CD14-positive monocyte (primary cell): ENCODE data around the gene CEP131. TPM values are rescaled to one million over a fixed set of nuclear protein-coding genes. Genes with fewer than 3 reads are reported as not detected.
A peak's percentile ranks its signal among the peaks of the same experiment; 100 is the strongest.

ENCODE experiments used
- DNase-seq, 3 donors: peaks; one replicate each; pipeline ENCODE4 v3.0.0-alpha.2; 2011 to 2022
- H2AFZ ChIP-seq: 2 replicates; pipeline ENCODE4 v1.6.0; 2012; ENCODE audit warnings: mild to moderate bottlenecking, low read depth, low read length, inconsistent platforms; ENCODE audit not compliant: insufficient read depth, poor library complexity, severe bottlenecking
- H3K27ac ChIP-seq, 2 donors: 1 replicate in 1 of 2; 2 replicates in 1 of 2; pipeline ENCODE4 v1.5.1; 2012 to 2013; ENCODE audit warnings: low read length in 2 of 2, control low read depth in 1 of 2, inconsistent platforms in 1 of 2, low read depth in 1 of 2, mild to moderate bottlenecking in 1 of 2
- H3K27me3 ChIP-seq, 2 donors: one replicate each; pipeline versions ENCODE4 v1.6.0 to v1.6.1; 2011 to 2013; ENCODE audit warnings: low read length in 2 of 2; ENCODE audit not compliant: control insufficient read depth in 2 of 2, insufficient read depth in 2 of 2
- H3K36me3 ChIP-seq, 2 donors: replicated peaks in 1 of 2; 1 replicate in 1 of 2; 2 replicates in 1 of 2; pipeline versions ENCODE4 v1.5.1 to v1.6.1; 2012 to 2013; ENCODE audit warnings: low read length in 2 of 2, control low read depth in 1 of 2, inconsistent platforms in 1 of 2, mild to moderate bottlenecking in 1 of 2; ENCODE audit not compliant: insufficient read depth in 2 of 2, control insufficient read depth in 1 of 2
- H3K4me1 ChIP-seq, 2 donors: 1 replicate in 1 of 2; 2 replicates in 1 of 2; pipeline versions ENCODE4 v1.5.1 to v1.6.1; 2012 to 2013; ENCODE audit warnings: low read length in 2 of 2, control low read depth in 1 of 2, inconsistent platforms in 1 of 2, mild to moderate bottlenecking in 1 of 2, moderate library complexity in 1 of 2; ENCODE audit not compliant: insufficient read depth in 2 of 2, control insufficient read depth in 1 of 2
- H3K4me2 ChIP-seq: replicated peaks from 2 replicates; pipeline ENCODE3; 2012; ENCODE audit warnings: low read length, moderate library complexity, mild to moderate bottlenecking; ENCODE audit not compliant: poor library complexity, severe bottlenecking; ENCODE audit errors: extremely low read depth
- H3K4me3 ChIP-seq, 3 experiments: fragments of 200-600 bp in 1 of 3; sonication (generic) in 1 of 3; replicated peaks in 1 of 3; 1 replicate in 2 of 3; 2 replicates in 1 of 3; pipeline ENCODE4 v1.5.1; 2011 to 2013; ENCODE audit warnings: low read length in 3 of 3, mild to moderate bottlenecking in 3 of 3, control low read depth in 2 of 3, low read depth in 2 of 3, inconsistent platforms in 1 of 3, moderate library complexity in 1 of 3
- H3K79me2 ChIP-seq: 2 replicates; pipeline ENCODE4 v1.6.0; 2012; ENCODE audit warnings: mild to moderate bottlenecking, control low read depth, inconsistent platforms, low read length, moderate library complexity; ENCODE audit not compliant: insufficient read depth
- H3K9ac ChIP-seq: 2 replicates; pipeline ENCODE4 v1.6.0; 2017; ENCODE audit warnings: low read length, mild to moderate bottlenecking; ENCODE audit not compliant: insufficient read depth, poor library complexity, severe bottlenecking
- H3K9me3 ChIP-seq, 2 donors: replicated peaks in 1 of 2; 1 replicate in 1 of 2; 2 replicates in 1 of 2; pipeline versions ENCODE4 v1.5.1 to v1.6.1; 2012 to 2013; ENCODE audit warnings: low read length in 2 of 2, control low read depth in 1 of 2; ENCODE audit not compliant: control insufficient read depth in 1 of 2, insufficient read depth in 1 of 2
- H4K20me1 ChIP-seq: 2 replicates; pipeline ENCODE4 v1.6.0; 2012; ENCODE audit warnings: mild to moderate bottlenecking, low read length, control low read depth, moderate library complexity; ENCODE audit not compliant: insufficient read depth
- H3K27ac Mint-ChIP-seq, 7 donors: one replicate each; pipeline ENCODE4 v1.8.0; 2020; ENCODE audit warnings: mild to moderate bottlenecking in 7 of 7, mixed read lengths in 7 of 7, moderate library complexity in 6 of 7, inconsistent platforms in 2 of 7
- H3K27me3 Mint-ChIP-seq, 3 donors: one replicate each; pipeline ENCODE4 v1.8.0; 2021 to 2022; ENCODE audit warnings: low read depth in 3 of 3, mild to moderate bottlenecking in 3 of 3, mixed read lengths in 3 of 3, moderate library complexity in 3 of 3, inconsistent platforms in 1 of 3
- H3K36me3 Mint-ChIP-seq, 2 donors: one replicate each; pipeline ENCODE4 v1.8.0; 2020; ENCODE audit warnings: mixed read lengths in 2 of 2, inconsistent platforms in 1 of 2, mild to moderate bottlenecking in 1 of 2
- H3K4me1 Mint-ChIP-seq: one replicate; pipeline ENCODE4 v1.8.0; 2020; ENCODE audit warnings: mild to moderate bottlenecking, mixed read lengths
- H3K4me3 Mint-ChIP-seq, 2 donors: one replicate each; pipeline ENCODE4 v1.8.0; 2020; ENCODE audit warnings: mild to moderate bottlenecking in 2 of 2, mixed read lengths in 2 of 2, moderate library complexity in 1 of 2
- H3K9me3 Mint-ChIP-seq, 7 donors: one replicate each; pipeline ENCODE4 v1.8.0; 2020 to 2022; ENCODE audit warnings: mixed read lengths in 7 of 7, mild to moderate bottlenecking in 6 of 7, moderate library complexity in 6 of 7, inconsistent platforms in 2 of 7
- CTCF ChIP-seq: fragments of 200-600 bp; IDR thresholded peaks from one replicate; pipeline ENCODE4 v1.8.0; 2022; ENCODE audit warnings: antibody characterized with exemption, mild to moderate bottlenecking
- WGBS: methylation state at CpG from one replicate; pipeline ENCODE4 v1.1.5; 2013; ENCODE audit warnings: missing lambda C conversion rate; ENCODE audit not compliant: insufficient coverage; 5-methylcytosine and 5-hydroxymethylcytosine counted together
- intact Hi-C, 2 donors: fragments of 100-400 bp; cut with micrococcal nuclease; formaldehyde crosslinking; loops; one replicate each; pipeline versions ENCODE4 v1.15.0 to v1.15.1; 2023
- polyA plus RNA-seq, 3 donors: library from polyadenylated mRNA; depleted of rRNA in 1 of 3; unstranded in 2 of 3; stranded (reverse) in 1 of 3; fragments of 300-500 nt in 2 of 3; fragments of >200 nt in 1 of 3; fragmentation: Illumina TruSeq in 2 of 3; gene quantifications; 1 replicate in 2 of 3; 2 replicates in 1 of 3; pipeline ENCODE4 v1.2.3, GENCODE V29; 2012 to 2021

Gene CEP131
- polyA plus RNA-seq, 3 donors = 0.69 to 9.7 (median 1.0) TPM

GRCh38 chr17:81165246-81166032, 57.3 kb downstream of the CEP131 start, which contains the start of gene PVALEF:
Gene PVALEF (plus strand): TSS chr17:81165507. CDS start chr17:81181227, 15,720 bp downstream.
- H4K20me1 ChIP-seq = no peaks in the 10 kb centered on the region
- peaks cover 20 to 44% (median 27%) of the 10 kb centered on the region in 3 donors for H3K27me3 Mint-ChIP-seq
- no peak within 1 kb of the TSS for H3K27ac ChIP-seq
- H3K27ac Mint-ChIP-seq = no peak within 1 kb of the TSS
- H3K9ac ChIP-seq = peak within 1 kb of the TSS; percentile 60
- 30% methylated on average over 46 of the region's 46 CpGs for WGBS
- peaks cover 0 to 1% (median 0%) of the 10 kb centered on the region in 7 donors for H3K9me3 Mint-ChIP-seq
- peaks cover 15 to 16% of the 10 kb centered on the region in 2 donors for H3K4me1 ChIP-seq
- H3K4me2 ChIP-seq = peak within 1 kb of the TSS; percentile 59
- DNase-seq = no peak
- H3K79me2 ChIP-seq = no peaks in the 10 kb centered on the region
- H3K4me3 Mint-ChIP-seq = peak within 1 kb of the TSS; percentile 66 to 73
- H2AFZ ChIP-seq = no peak within 1 kb of the TSS
- no peak for TF ChIP-seq CTCF
- no peaks in the 10 kb centered on the region for H3K36me3 ChIP-seq
- no peaks in the 10 kb centered on the region for H3K9me3 ChIP-seq
- H3K36me3 Mint-ChIP-seq = peaks cover 0 to 2% of the 10 kb centered on the region in 2 donors
- peak within 1 kb of the TSS in 1 of 3 experiments; percentile 57 for H3K4me3 ChIP-seq
- intact Hi-C loops = no loop called here
- peaks cover 9% of the 10 kb centered on the region for H3K4me1 Mint-ChIP-seq
- peaks cover 0 to 26% of the 10 kb centered on the region in 2 donors for H3K27me3 ChIP-seq

- peaks cover 4% of the 10 kb centered on the region for H3K79me2 ChIP-seq
- intact Hi-C loops = no loop called here
- H3K27me3 Mint-ChIP-seq = peaks cover 20 to 44% (median 27%) of the 10 kb centered on the region in 3 donors
- H3K27ac Mint-ChIP-seq = no peak overlapping the region
- no peak overlapping the region for H3K27ac ChIP-seq
- no peaks in the 10 kb centered on the region for H3K36me3 ChIP-seq
- no peak overlapping the region for H2AFZ ChIP-seq
- no peak for DNase-seq
- H3K27me3 ChIP-seq = peaks cover 0 to 26% of the 10 kb centered on the region in 2 donors
- H4K20me1 ChIP-seq = no peaks in the 10 kb centered on the region
- H3K4me3 ChIP-seq = no peak overlapping the region
- H3K9me3 ChIP-seq = no peaks in the 10 kb centered on the region
- peaks cover 22% of the 10 kb centered on the region in 2 donors for H3K4me1 ChIP-seq
- peaks cover 0 to 1% (median 0%) of the 10 kb centered on the region in 7 donors for H3K9me3 Mint-ChIP-seq
- 75% methylated on average over 14 of the region's 19 CpGs for WGBS
- no peak overlapping the region for H3K9ac ChIP-seq
- peaks cover 0 to 2% of the 10 kb centered on the region in 2 donors for H3K36me3 Mint-ChIP-seq
- peak overlapping the region; percentile 39 to 66 for H3K4me3 Mint-ChIP-seq
- peaks cover 9% of the 10 kb centered on the region for H3K4me1 Mint-ChIP-seq
- no peak for TF ChIP-seq CTCF
- no peak overlapping the region for H3K4me2 ChIP-seq
These were observed 58.2 kb downstream of the CEP131 start for GRCh38 chr17:81164371-81165245.
